ENCODE results near the gene COBLL1.
A peak's percentile ranks its signal among the peaks of the same experiment; 100 is the strongest.

The COBLL1 gene

GRCh38 chr2:164706522-164706921 lies 135.1 kb downstream of the COBLL1 start:
- no peak for DNase-seq

- DNase-seq = no peak
Measured at GRCh38 chr2:164705412-164706167, 136.0 kb downstream of the COBLL1 start.

GRCh38 chr2:164703915-164704706 lies 137.5 kb downstream of the COBLL1 start:
- DNase-seq = no peak

GRCh38 chr2:164701565-164701964 lies 140.1 kb downstream of the COBLL1 start:
- DNase-seq = no peak

GRCh38 chr2:164700390-164700789 lies 141.2 kb downstream of the COBLL1 start:
- no peak for DNase-seq

- DNase-seq = no peak
Measured at GRCh38 chr2:164697688-164698461, 143.7 kb downstream of the COBLL1 start.

- no peak for DNase-seq
Measured at GRCh38 chr2:164696634-164697033, 145.0 kb downstream of the COBLL1 start.

- DNase-seq = no peak
Measured at GRCh38 chr2:164694275-164694695, 147.3 kb downstream of the COBLL1 start.

- no peak for DNase-seq
Measured at GRCh38 chr2:164693834-164694233, 147.8 kb downstream of the COBLL1 start.

GRCh38 chr2:164693390-164693789 lies 148.2 kb downstream of the COBLL1 start:
- no peak for DNase-seq

GRCh38 chr2:164692958-164693357 lies 148.7 kb downstream of the COBLL1 start:
- DNase-seq = no peak

- DNase-seq = no peak
Measured at GRCh38 chr2:164692114-164692513, 149.5 kb downstream of the COBLL1 start.

- DNase-seq = no peak
Measured at GRCh38 chr2:164691346-164691887, 150.2 kb downstream of the COBLL1 start.

GRCh38 chr2:164690361-164690760 lies 151.3 kb downstream of the COBLL1 start:
- DNase-seq = no peak

- no peak for DNase-seq
Measured at GRCh38 chr2:164688896-164689419, 152.7 kb downstream of the COBLL1 start.

- DNase-seq = no peak
Measured at GRCh38 chr2:164681009-164681408, 160.6 kb downstream of the COBLL1 start.

GRCh38 chr2:164678631-164679149 lies 162.9 kb downstream of the COBLL1 start:
- DNase-seq = no peak

- DNase-seq = no peak
Measured at GRCh38 chr2:164677733-164678132, 163.9 kb downstream of the COBLL1 start.

- DNase-seq = no peak
Measured at GRCh38 chr2:164677271-164677670, 164.4 kb downstream of the COBLL1 start.

GRCh38 chr2:164675687-164676086 lies 165.9 kb downstream of the COBLL1 start:
- no peak for DNase-seq

GRCh38 chr2:164675027-164675426 lies 166.6 kb downstream of the COBLL1 start:
- peak; percentile 18 for DNase-seq

GRCh38 chr2:164671664-164672396 lies 169.8 kb downstream of the COBLL1 start:
- DNase-seq = no peak
